WERI-Rb-1 (cell line): ENCODE data around the gene NR2C2.

Experiments used
- DNase-seq: peaks from one replicate; pipeline ENCODE4 v3.0.0-alpha.2; 2020
- H3K27ac ChIP-seq: fragments of 250-450 bp; sonication (Bioruptor Pico); 2 replicates; pipeline ENCODE4 v1.5.1; 2020; ENCODE audit warnings: mild to moderate bottlenecking, moderate library complexity
- H3K27me3 ChIP-seq: fragments of 250-450 bp; sonication (Bioruptor Pico); 2 replicates; pipeline ENCODE4 v1.5.1; 2021; ENCODE audit warnings: mild to moderate bottlenecking, low read depth, moderate library complexity; ENCODE audit not compliant: insufficient read depth, severe bottlenecking
- H3K36me3 ChIP-seq: fragments of 250-450 bp; sonication (Bioruptor Pico); 2 replicates; pipeline ENCODE4 v1.5.1; 2020; ENCODE audit warnings: mild to moderate bottlenecking, moderate library complexity
- H3K4me3 ChIP-seq: 2 replicates; pipeline ENCODE4 v1.5.1; 2011; ENCODE audit warnings: low read depth, mild to moderate bottlenecking, control low read depth, low read length
- H3K9me3 ChIP-seq: fragments of 250-450 bp; sonication (Bioruptor Pico); 2 replicates; pipeline ENCODE4 v1.5.1; 2021; ENCODE audit warnings: mild to moderate bottlenecking, moderate library complexity; ENCODE audit not compliant: severe bottlenecking
- TF ChIP-seq, protein P1 (sequence below): IDR thresholded peaks from 2 replicates; pipeline ENCODE4 v1.5.1; 2011; ENCODE audit warnings: low read depth, mild to moderate bottlenecking, control low read depth, inconsistent platforms, low read length

NR2C2 gene

DNA sequence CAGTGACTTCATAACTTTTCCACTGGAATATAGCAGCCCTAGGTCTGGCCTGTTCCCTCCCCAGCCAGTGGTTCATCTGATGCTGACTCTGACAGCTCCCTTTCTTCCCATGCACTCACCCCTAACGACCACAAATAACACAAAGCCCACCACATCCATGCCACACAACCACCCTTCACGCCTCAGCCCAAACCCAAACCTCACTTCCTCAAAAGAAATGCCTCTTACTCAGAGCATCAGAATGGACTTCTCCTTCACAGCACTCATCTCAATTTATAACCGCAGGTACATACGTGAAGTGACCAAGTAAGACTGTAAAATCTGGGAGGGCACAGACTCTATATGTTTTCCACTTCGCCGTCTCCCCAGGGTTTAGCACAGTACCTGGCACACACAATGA lies 150.5 kb downstream of the NR2C2 start:
- Histone ChIP-seq H3K36me3 (peaks cover 30% of the 10 kb centered on the region), H3K9me3 (no peaks in the 10 kb centered on the region), H3K4me3 (peak overlapping the region; percentile 64), H3K27me3 (no peaks in the 10 kb centered on the region), H3K27ac (no peak overlapping the region)
- no peak for DNase-seq
- TF ChIP-seq, protein P1, sequence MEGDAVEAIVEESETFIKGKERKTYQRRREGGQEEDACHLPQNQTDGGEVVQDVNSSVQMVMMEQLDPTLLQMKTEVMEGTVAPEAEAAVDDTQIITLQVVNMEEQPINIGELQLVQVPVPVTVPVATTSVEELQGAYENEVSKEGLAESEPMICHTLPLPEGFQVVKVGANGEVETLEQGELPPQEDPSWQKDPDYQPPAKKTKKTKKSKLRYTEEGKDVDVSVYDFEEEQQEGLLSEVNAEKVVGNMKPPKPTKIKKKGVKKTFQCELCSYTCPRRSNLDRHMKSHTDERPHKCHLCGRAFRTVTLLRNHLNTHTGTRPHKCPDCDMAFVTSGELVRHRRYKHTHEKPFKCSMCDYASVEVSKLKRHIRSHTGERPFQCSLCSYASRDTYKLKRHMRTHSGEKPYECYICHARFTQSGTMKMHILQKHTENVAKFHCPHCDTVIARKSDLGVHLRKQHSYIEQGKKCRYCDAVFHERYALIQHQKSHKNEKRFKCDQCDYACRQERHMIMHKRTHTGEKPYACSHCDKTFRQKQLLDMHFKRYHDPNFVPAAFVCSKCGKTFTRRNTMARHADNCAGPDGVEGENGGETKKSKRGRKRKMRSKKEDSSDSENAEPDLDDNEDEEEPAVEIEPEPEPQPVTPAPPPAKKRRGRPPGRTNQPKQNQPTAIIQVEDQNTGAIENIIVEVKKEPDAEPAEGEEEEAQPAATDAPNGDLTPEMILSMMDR, result no peak
